ENCODE results near the gene NEURL1.

DNA sequence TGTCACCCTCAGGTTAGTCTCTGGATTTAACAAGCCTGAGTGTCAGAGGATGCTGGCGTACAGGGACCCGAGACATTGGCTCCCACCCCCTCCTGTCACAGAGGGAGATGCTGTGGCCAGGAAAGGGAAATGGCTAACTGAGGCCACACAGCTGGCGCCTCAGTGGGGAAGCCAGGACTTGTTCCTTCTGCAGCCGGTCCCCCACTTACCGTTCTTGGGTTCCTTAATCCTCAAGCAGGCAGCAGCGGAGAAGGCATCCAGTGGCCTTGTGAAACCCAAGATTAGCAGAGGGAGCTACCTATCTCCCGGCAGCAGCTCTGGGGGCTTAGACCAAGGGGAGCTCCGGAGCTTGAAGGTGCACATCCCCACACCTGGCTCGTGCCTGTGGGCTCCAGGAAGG is 65.4 kb downstream of the NEURL1 start:
- no peak for TF ChIP-seq POLR2A (IDR thresholded peaks at IDR 0.05)
- no peak for TF ChIP-seq CTCF (IDR thresholded peaks at IDR 0.05)
- no peak for TF ChIP-seq EP300 (IDR thresholded peaks at IDR 0.05)

All from ovary (tissue), 3 donors.